ENCODE results near the gene FGFBP1.

GRCh38 chr4:15958562-15958961, 20.0 kb upstream of the FGFBP1 start:
- TF ChIP-seq CTCF (IDR thresholded peaks at IDR 0.05; ENCODE audit: low read depth, low read length) = no peak
- TF ChIP-seq POLR2A (IDR thresholded peaks at IDR 0.05; ENCODE audit: extremely low read depth, insufficient read length) = no peak
- no peak for TF ChIP-seq MAX (IDR thresholded peaks at IDR 0.05; ENCODE audit: low read depth, low read length)

Measured in NB4 (cell line).